Ectodermal cell (in vitro differentiated cells): ENCODE data around the gene BMI1. TPM values are rescaled to one million over a fixed set of nuclear protein-coding genes. Genes with fewer than 3 reads are reported as not detected.

Experiments used
- H3K27ac ChIP-seq: 2 replicates; pipeline ENCODE4 v1.7.0; 2013; ENCODE audit warnings: mild to moderate bottlenecking, low read depth, low read length; ENCODE audit not compliant: insufficient read depth, poor library complexity, severe bottlenecking
- H3K27me3 ChIP-seq: 2 replicates; pipeline ENCODE4 v1.7.0; 2013; ENCODE audit warnings: mild to moderate bottlenecking, low read length; ENCODE audit not compliant: insufficient read depth, control insufficient read depth, poor library complexity, severe bottlenecking
- H3K36me3 ChIP-seq: one replicate; pipeline ENCODE4 v1.7.0; 2013; ENCODE audit warnings: low read length; ENCODE audit not compliant: control insufficient read depth, insufficient read depth
- H3K4me1 ChIP-seq: one replicate; pipeline ENCODE4 v1.7.0; 2013; ENCODE audit warnings: low read length; ENCODE audit not compliant: control insufficient read depth, insufficient read depth
- H3K4me3 ChIP-seq: 2 replicates; pipeline ENCODE4 v1.7.0; 2013; ENCODE audit warnings: low read depth, low read length, control low read depth; ENCODE audit not compliant: insufficient read depth
- H3K9me3 ChIP-seq: 2 replicates; pipeline ENCODE4 v1.7.0; 2013; ENCODE audit warnings: mild to moderate bottlenecking, low read length, moderate library complexity; ENCODE audit not compliant: control insufficient read depth
- WGBS, 2 experiments: methylation state at CpG; one replicate each; pipeline ENCODE4 v1.1.7; 2013; ENCODE audit warnings: missing lambda C conversion rate in 2 of 2; 5-methylcytosine and 5-hydroxymethylcytosine counted together
- polyA plus RNA-seq, 4 experiments: library from polyadenylated mRNA; stranded (reverse); fragments of 50-300 nt; gene quantifications; one replicate each; pipeline ENCODE4 v1.2.3, GENCODE V29; 2013

BMI1 gene
- 35.4 TPM for polyA plus RNA-seq (2013, experiment 1 of 4)
- polyA plus RNA-seq (2013, experiment 2 of 4), result 35.2 TPM
- polyA plus RNA-seq (2013, experiment 3 of 4), result 34.1 TPM
- polyA plus RNA-seq (2013, experiment 4 of 4), result 40.3 TPM

GRCh38 chr10:22320591-22321155, at the start of gene BMI1:
Gene BMI1, plus strand, starts transcription at chr10:22321099. Its CDS starts 5,351 bp downstream, at chr10:22326450.
- Histone ChIP-seq H3K9me3 (no peaks in the 10 kb centered on the region), H3K4me1 (peaks cover 33% of the 10 kb centered on the region), H3K27me3 (peaks cover 74% of the 10 kb centered on the region), H3K27ac (peak within 1 kb of the TSS; percentile 30), H3K36me3 (no peaks in the 10 kb centered on the region), H3K4me3 (peak within 1 kb of the TSS; percentile 72)
- 0% methylated on average over 79 to 83 of the region's 85 CpGs for WGBS, 2 experiments

DNA sequence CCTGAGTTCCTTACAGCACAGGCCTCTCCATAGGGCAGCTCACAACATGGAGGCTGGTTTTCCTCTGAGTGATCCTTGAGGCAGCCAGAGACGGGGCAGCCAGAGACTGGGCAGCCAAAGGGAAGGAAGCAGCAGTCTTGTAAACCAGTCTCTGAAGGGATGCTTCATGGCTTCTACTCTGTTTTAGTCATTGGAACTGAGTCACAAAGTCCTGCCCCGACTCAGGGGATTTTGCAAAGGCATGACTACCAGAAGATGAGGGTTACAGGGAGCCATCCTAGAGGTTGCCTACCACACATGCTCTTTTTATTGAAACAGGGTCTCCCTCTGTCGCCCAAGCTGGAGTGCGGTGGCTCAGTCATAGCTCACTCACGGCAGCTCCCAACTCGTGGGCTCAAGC, 49.1 kb upstream of the BMI1 start:
- no peaks in the 10 kb centered on the region for H3K36me3 ChIP-seq
- no peak overlapping the region for H3K4me3 ChIP-seq
- no peaks in the 10 kb centered on the region for H3K9me3 ChIP-seq
- 89 to 91% methylated on average over 6 of the region's 6 CpGs for whole genome bisulfite sequencing, 2 experiments
- no peaks in the 10 kb centered on the region for H3K4me1 ChIP-seq
- no peaks in the 10 kb centered on the region for H3K27me3 ChIP-seq
- H3K27ac ChIP-seq, result no peak overlapping the region

- WGBS, 2 experiments, result 93 to 97% methylated on average over 4 of the region's 4 CpGs
- peaks cover 4% of the 10 kb centered on the region for H3K4me1 ChIP-seq
Measured at GRCh38 chr10:22278441-22278782, 42.5 kb upstream of the BMI1 start.

DNA sequence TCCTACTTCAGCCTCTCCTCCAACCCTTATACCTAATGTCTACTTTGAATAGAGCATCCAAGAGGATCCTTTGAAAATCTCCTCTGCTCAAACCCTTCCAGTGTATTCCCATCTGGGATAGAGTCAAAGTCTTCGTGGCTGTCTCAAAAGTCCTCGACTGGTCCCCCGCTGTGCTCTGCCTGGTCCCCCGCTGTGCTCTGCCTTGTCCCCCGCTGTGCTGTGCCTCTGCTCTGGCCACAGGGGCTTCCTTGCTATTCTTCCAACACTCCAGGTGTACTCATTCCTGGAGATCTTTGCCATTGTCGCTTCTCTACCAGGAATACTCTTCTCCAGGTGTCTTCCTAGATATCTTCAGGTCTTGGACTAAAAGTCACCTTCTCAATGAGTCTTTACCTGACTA, 40.8 kb upstream of the BMI1 start:
- 41 to 42% methylated on average over 6 of the region's 6 CpGs for WGBS, 2 experiments
- Histone ChIP-seq H3K36me3 (no peaks in the 10 kb centered on the region), H3K4me3 (no peak overlapping the region), H3K4me1 (peaks cover 4% of the 10 kb centered on the region), H3K27me3 (no peaks in the 10 kb centered on the region), H3K27ac (no peak overlapping the region), H3K9me3 (no peaks in the 10 kb centered on the region)

More at GRCh38 chr10:22278441-22278782, 42.5 kb upstream of the BMI1 start:
- Histone ChIP-seq H3K9me3 (no peaks in the 10 kb centered on the region), H3K27me3 (no peaks in the 10 kb centered on the region), H3K36me3 (no peaks in the 10 kb centered on the region), H3K27ac (no peak overlapping the region), H3K4me3 (no peak overlapping the region)

GRCh38 chr10:22285130-22285529, 35.8 kb upstream of the BMI1 start:
- Histone ChIP-seq H3K4me3 (no peak overlapping the region), H3K4me1 (no peaks in the 10 kb centered on the region), H3K27me3 (no peaks in the 10 kb centered on the region), H3K9me3 (no peaks in the 10 kb centered on the region), H3K36me3 (no peaks in the 10 kb centered on the region), H3K27ac (no peak overlapping the region)
- 94 to 95% methylated on average over 3 of the region's 3 CpGs for WGBS, 2 experiments

GRCh38 chr10:22293747-22294404, 27.0 kb upstream of the BMI1 start:
- no peaks in the 10 kb centered on the region for H3K9me3 ChIP-seq
- no peak overlapping the region for H3K4me3 ChIP-seq
- H3K36me3 ChIP-seq, result no peaks in the 10 kb centered on the region
- no peaks in the 10 kb centered on the region for H3K4me1 ChIP-seq
- WGBS, 2 experiments, result 93 to 95% methylated on average over 1 to 3 of the region's 3 CpGs
- no peak overlapping the region for H3K27ac ChIP-seq
- H3K27me3 ChIP-seq, result no peaks in the 10 kb centered on the region

DNA sequence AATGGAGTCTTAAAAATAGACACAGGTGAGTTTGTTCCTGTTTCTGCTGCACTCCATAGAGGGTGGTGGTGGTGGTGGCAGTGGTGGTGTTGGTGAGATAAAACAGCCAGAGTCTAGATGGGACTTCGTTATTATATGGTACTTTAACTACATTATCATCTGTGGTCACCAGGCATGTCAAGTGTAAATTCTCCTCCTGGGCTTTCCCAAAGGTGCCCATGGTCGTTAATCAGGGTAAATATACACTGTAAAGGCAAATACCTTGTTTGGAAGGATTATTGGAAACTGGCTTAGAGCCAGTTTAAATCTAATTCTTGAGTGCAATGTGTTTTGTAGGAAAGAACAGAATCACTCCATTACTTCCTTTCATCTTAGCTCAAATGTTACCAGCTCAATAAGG, 26.2 kb upstream of the BMI1 start:
- no peaks in the 10 kb centered on the region for H3K36me3 ChIP-seq
- H3K27ac ChIP-seq, result no peak overlapping the region
- H3K4me1 ChIP-seq, result no peaks in the 10 kb centered on the region
- H3K9me3 ChIP-seq, result no peaks in the 10 kb centered on the region
- H3K27me3 ChIP-seq, result no peaks in the 10 kb centered on the region
- 83 to 85% methylated on average over 1 to 2 of the region's 2 CpGs for WGBS, 2 experiments
- no peak overlapping the region for H3K4me3 ChIP-seq

DNA sequence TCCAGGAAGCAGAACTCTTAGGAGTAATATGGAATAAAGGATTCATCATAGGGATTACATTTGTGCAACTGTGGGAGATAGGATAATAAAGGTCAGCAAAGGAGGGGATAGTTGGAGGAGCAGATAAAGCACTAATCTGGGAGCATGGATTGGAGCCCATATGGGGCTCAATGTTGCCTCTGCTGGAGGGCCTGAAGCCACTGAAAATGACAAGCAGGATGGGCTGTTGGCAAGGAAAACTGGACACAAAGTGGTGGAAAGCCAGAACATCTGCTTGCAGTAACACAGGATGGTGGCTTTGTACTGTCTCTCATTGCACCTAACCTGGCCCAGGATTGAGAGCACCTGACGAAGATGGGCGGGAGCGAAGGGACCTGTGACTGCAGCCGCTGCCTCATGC, 19.7 kb upstream of the BMI1 start:
- H3K4me1 ChIP-seq, result no peaks in the 10 kb centered on the region
- no peaks in the 10 kb centered on the region for H3K9me3 ChIP-seq
- no peak overlapping the region for H3K4me3 ChIP-seq
- H3K27ac ChIP-seq, result no peak overlapping the region
- no peaks in the 10 kb centered on the region for H3K27me3 ChIP-seq
- WGBS, 2 experiments, result 93 to 95% methylated on average over 4 of the region's 4 CpGs
- no peaks in the 10 kb centered on the region for H3K36me3 ChIP-seq

GRCh38 chr10:22303461-22303860, 17.4 kb upstream of the BMI1 start:
- Histone ChIP-seq H3K27ac (no peak overlapping the region), H3K36me3 (no peaks in the 10 kb centered on the region), H3K9me3 (no peaks in the 10 kb centered on the region), H3K27me3 (no peaks in the 10 kb centered on the region), H3K4me1 (no peaks in the 10 kb centered on the region), H3K4me3 (no peak overlapping the region)
- WGBS, 2 experiments, result 82 to 86% methylated on average over 3 of the region's 3 CpGs

- H3K4me1 ChIP-seq, result no peaks in the 10 kb centered on the region
- no CpG with 5 or more reads among the region's 2 CpGs for WGBS, 2 experiments
- H3K27me3 ChIP-seq, result no peaks in the 10 kb centered on the region
- no peaks in the 10 kb centered on the region for H3K36me3 ChIP-seq
- H3K9me3 ChIP-seq, result no peaks in the 10 kb centered on the region
- no peak overlapping the region for H3K4me3 ChIP-seq
- no peak overlapping the region for H3K27ac ChIP-seq
Measured at GRCh38 chr10:22305721-22306120, 15.2 kb upstream of the BMI1 start.
